ENCODE measurements around the gene RPL36.

GRCh38 chr19:5738423-5738822, 48.3 kb downstream of the RPL36 start:
- TF ChIP-seq ZBTB33 (IDR thresholded peaks at IDR 0.05; ENCODE audit: borderline replicate concordance, low read depth) (no peak), ELF1 (IDR thresholded peaks at IDR 0.05) (no peak), REST (IDR thresholded peaks at IDR 0.05; ENCODE audit: low read depth, low read length) (no peak)
